Anterior cingulate cortex (tissue), 58 donors: ENCODE data around the gene NXPE1.
A peak's percentile ranks its signal among the peaks of the same experiment; 100 is the strongest.

Experiments used
- DNase-seq, 58 donors: peaks; one replicate each; lab custom pipeline; 2025; lab: John Stamatoyannopoulos, UW

The NXPE1 gene

GRCh38 chr11:114564831-114565230 lies 5.2 kb upstream of the NXPE1 start:
- no peak for DNase-seq

GRCh38 chr11:114563077-114563476 lies 3.4 kb upstream of the NXPE1 start:
- DNase-seq = no peak

GRCh38 chr11:114562166-114562916 lies 2.7 kb upstream of the NXPE1 start:
- DNase-seq = no peak

- DNase-seq = no peak
Measured at GRCh38 chr11:114556135-114556534, 3.5 kb downstream of the NXPE1 start.

GRCh38 chr11:114553642-114554041 lies 6.0 kb downstream of the NXPE1 start:
- no peak for DNase-seq

GRCh38 chr11:114551060-114551459 lies 8.6 kb downstream of the NXPE1 start:
- DNase-seq = no peak

GRCh38 chr11:114525682-114526081 lies 34.0 kb downstream of the NXPE1 start:
- no peak for DNase-seq

GRCh38 chr11:114524122-114524521 lies 35.6 kb downstream of the NXPE1 start:
- no peak for DNase-seq

- DNase-seq = no peak
Measured at GRCh38 chr11:114522818-114523217, 36.9 kb downstream of the NXPE1 start.

- no peak for DNase-seq
Measured at GRCh38 chr11:114511538-114511937, 48.1 kb downstream of the NXPE1 start.

GRCh38 chr11:114511079-114511478 lies 48.6 kb downstream of the NXPE1 start:
- no peak for DNase-seq

GRCh38 chr11:114501901-114502300 lies 57.8 kb downstream of the NXPE1 start:
- no peak for DNase-seq

- DNase-seq = no peak
Measured at GRCh38 chr11:114499756-114500155, 59.9 kb downstream of the NXPE1 start.

GRCh38 chr11:114496915-114497314 lies 62.8 kb downstream of the NXPE1 start:
- no peak for DNase-seq

- no peak for DNase-seq
Measured at GRCh38 chr11:114483929-114484328, 75.8 kb downstream of the NXPE1 start.

GRCh38 chr11:114482114-114482513 lies 77.6 kb downstream of the NXPE1 start:
- DNase-seq = no peak

- DNase-seq = no peak
Measured at GRCh38 chr11:114479331-114479730, 80.3 kb downstream of the NXPE1 start.

- DNase-seq = peak in 1 of 58 donors; percentile 1
Measured at GRCh38 chr11:114478768-114479167, 80.9 kb downstream of the NXPE1 start.

GRCh38 chr11:114478001-114478410 lies 81.7 kb downstream of the NXPE1 start:
- no peak for DNase-seq

GRCh38 chr11:114472661-114473060 lies 87.0 kb downstream of the NXPE1 start:
- DNase-seq = no peak
